ENCODE data around the gene LHX4.

The LHX4 gene

GRCh38 chr1:180247061-180247460 is 17.0 kb downstream of the LHX4 start:
- TF ChIP-seq CTCF (conservative IDR thresholded peaks at IDR 0.05) (no peak), ZFX (IDR thresholded peaks at IDR 0.05) (no peak)
- no peak overlapping the region for H3K27ac ChIP-seq

- no peak overlapping the region for H3K27ac ChIP-seq
- TF ChIP-seq ZFX (IDR thresholded peaks at IDR 0.05), result no peak
- TF ChIP-seq CTCF (conservative IDR thresholded peaks at IDR 0.05), result no peak
Measured at GRCh38 chr1:180247580-180247979, 17.5 kb downstream of the LHX4 start.

GRCh38 chr1:180248176-180248575 is 18.1 kb downstream of the LHX4 start:
- TF ChIP-seq ZFX (IDR thresholded peaks at IDR 0.05) (no peak), CTCF (conservative IDR thresholded peaks at IDR 0.05) (no peak)
- H3K27ac ChIP-seq, result no peak overlapping the region

- no peak overlapping the region for H3K27ac ChIP-seq
- TF ChIP-seq CTCF (conservative IDR thresholded peaks at IDR 0.05), result no peak
- no peak for TF ChIP-seq ZFX (IDR thresholded peaks at IDR 0.05)
Measured at GRCh38 chr1:180248731-180249681, 18.9 kb downstream of the LHX4 start.

GRCh38 chr1:180249725-180250498 is 19.8 kb downstream of the LHX4 start:
- no peak overlapping the region for H3K27ac ChIP-seq
- TF ChIP-seq ZFX (IDR thresholded peaks at IDR 0.05), result no peak

- TF ChIP-seq ZFX (IDR thresholded peaks at IDR 0.05), result no peak
- TF ChIP-seq CTCF (conservative IDR thresholded peaks at IDR 0.05), result no peak
- no peak overlapping the region for H3K27ac ChIP-seq
Measured at GRCh38 chr1:180250499-180250770, 20.4 kb downstream of the LHX4 start.

- no peak overlapping the region for H3K27ac ChIP-seq
- TF ChIP-seq ZFX (IDR thresholded peaks at IDR 0.05), result no peak
- no peak for TF ChIP-seq CTCF (conservative IDR thresholded peaks at IDR 0.05)
Measured at GRCh38 chr1:180250883-180251509, 20.9 kb downstream of the LHX4 start.

Measured in C4-2B (cell line).